Measurements from ENCODE around the gene FAM25G. TPM values are rescaled to one million over a fixed set of nuclear protein-coding genes. Genes with fewer than 3 reads are reported as not detected.
A peak's percentile ranks its signal among the peaks of the same experiment; 100 is the strongest.

The FAM25G gene
- total and polyA plus RNA-seq, 9 of the 15 experiments (the other 6 are each of a cell fraction or from before 2014, with no cell fraction given): not detected

- peak in 1 of 4 experiments; percentile 2 for DNase-seq (ENCODE audit: extremely low read depth in 1 of 4, low spot score in 3 of 4)
- H3K4me2 ChIP-seq (ENCODE audit: insufficient read depth, low read length): no peak overlapping the region
- TF ChIP-seq, protein P1, sequence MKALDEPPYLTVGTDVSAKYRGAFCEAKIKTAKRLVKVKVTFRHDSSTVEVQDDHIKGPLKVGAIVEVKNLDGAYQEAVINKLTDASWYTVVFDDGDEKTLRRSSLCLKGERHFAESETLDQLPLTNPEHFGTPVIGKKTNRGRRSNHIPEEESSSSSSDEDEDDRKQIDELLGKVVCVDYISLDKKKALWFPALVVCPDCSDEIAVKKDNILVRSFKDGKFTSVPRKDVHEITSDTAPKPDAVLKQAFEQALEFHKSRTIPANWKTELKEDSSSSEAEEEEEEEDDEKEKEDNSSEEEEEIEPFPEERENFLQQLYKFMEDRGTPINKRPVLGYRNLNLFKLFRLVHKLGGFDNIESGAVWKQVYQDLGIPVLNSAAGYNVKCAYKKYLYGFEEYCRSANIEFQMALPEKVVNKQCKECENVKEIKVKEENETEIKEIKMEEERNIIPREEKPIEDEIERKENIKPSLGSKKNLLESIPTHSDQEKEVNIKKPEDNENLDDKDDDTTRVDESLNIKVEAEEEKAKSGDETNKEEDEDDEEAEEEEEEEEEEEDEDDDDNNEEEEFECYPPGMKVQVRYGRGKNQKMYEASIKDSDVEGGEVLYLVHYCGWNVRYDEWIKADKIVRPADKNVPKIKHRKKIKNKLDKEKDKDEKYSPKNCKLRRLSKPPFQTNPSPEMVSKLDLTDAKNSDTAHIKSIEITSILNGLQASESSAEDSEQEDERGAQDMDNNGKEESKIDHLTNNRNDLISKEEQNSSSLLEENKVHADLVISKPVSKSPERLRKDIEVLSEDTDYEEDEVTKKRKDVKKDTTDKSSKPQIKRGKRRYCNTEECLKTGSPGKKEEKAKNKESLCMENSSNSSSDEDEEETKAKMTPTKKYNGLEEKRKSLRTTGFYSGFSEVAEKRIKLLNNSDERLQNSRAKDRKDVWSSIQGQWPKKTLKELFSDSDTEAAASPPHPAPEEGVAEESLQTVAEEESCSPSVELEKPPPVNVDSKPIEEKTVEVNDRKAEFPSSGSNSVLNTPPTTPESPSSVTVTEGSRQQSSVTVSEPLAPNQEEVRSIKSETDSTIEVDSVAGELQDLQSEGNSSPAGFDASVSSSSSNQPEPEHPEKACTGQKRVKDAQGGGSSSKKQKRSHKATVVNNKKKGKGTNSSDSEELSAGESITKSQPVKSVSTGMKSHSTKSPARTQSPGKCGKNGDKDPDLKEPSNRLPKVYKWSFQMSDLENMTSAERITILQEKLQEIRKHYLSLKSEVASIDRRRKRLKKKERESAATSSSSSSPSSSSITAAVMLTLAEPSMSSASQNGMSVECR (CRISPR knock-in tag; IDR thresholded peaks at IDR 0.05): no peak
- no peaks in the 10 kb centered on the region for H3K9me1 ChIP-seq (ENCODE audit: control insufficient read depth, insufficient read depth, low read length)
- in situ Hi-C loops (cut with MboI) (no loop called here), intact Hi-C loops (cut with micrococcal nuclease) (no loop called here)
- no TSS peak for BruUV-seq (replicated peaks)
- peaks cover 3 to 23% of the 10 kb centered on the region in 2 experiments; a peak in 3 of 5 replicates for H3K27me3 ChIP-seq (ENCODE audit: control insufficient read depth in 2 of 2, insufficient read depth in 2 of 2, low read length in 2 of 2)
- ChIA-PET POLR2A (interaction anchor here (0.6 kb wide), 1 partner anchor 10 kb away, joined by 3 read pairs; no protein-coding TSS in a partner anchor), CTCF (ENCODE audit: low intra/inter-chr PET ratio) (no interaction called here)
- H4K20me1 ChIP-seq (replicated peaks; ENCODE audit: control insufficient read depth, insufficient read depth, low read length): no peaks in the 10 kb centered on the region; the same call in 1 of the 2 replicates
- H3K4me3 ChIP-seq: no peak overlapping the region
- no peaks in the 10 kb centered on the region for H3K36me3 ChIP-seq (ENCODE audit: control insufficient read depth, insufficient read depth, low read length)
- no peak overlapping the region for H3K9ac ChIP-seq (ENCODE audit: insufficient read depth in 1 of 2, low read depth in 2 of 2, low read length in 2 of 2)
- no peak overlapping the region for H3K27ac ChIP-seq (ENCODE audit: extremely low read depth, low read depth, low read length)
- H3K9me3 ChIP-seq (replicated peaks; ENCODE audit: control insufficient read depth, insufficient read depth, low read depth, low read length): no peaks in the 10 kb centered on the region
- ATAC-seq: no peak
- 2% methylated on average over 4 of the region's 4 CpGs for WGBS (ENCODE audit: insufficient coverage, low coverage, missing lambda C conversion rate)
- no peaks in the 10 kb centered on the region for H3K79me2 ChIP-seq (ENCODE audit: control insufficient read depth, insufficient read depth, low read length)
- peaks cover 0 to 5% of the 10 kb centered on the region in 2 experiments; a peak in 1 of 5 replicates for H3K4me1 ChIP-seq (replicated peaks in 1 of 2; ENCODE audit: control insufficient read depth in 2 of 2, insufficient read depth in 2 of 2, low read length in 2 of 2)
- H2AFZ ChIP-seq (ENCODE audit: low read depth, low read length): no peak overlapping the region
- FAIRE-seq: no peak
Observed at GRCh38 chr10:47458466-47459154, 32.9 kb downstream of the FAM25G start.

All from K562 (cell line).